GM18498 (cell line): ENCODE results near the gene CKAP4.

Source experiments
- ATAC-seq: cut with Tn5 transposase; IDR thresholded peaks from one replicate; pipeline ENCODE4 v1.9.1; 2021; ENCODE audit warnings: mild to moderate bottlenecking, moderate library complexity; ENCODE audit not compliant: unreplicated experiment

CKAP4 gene

DNA sequence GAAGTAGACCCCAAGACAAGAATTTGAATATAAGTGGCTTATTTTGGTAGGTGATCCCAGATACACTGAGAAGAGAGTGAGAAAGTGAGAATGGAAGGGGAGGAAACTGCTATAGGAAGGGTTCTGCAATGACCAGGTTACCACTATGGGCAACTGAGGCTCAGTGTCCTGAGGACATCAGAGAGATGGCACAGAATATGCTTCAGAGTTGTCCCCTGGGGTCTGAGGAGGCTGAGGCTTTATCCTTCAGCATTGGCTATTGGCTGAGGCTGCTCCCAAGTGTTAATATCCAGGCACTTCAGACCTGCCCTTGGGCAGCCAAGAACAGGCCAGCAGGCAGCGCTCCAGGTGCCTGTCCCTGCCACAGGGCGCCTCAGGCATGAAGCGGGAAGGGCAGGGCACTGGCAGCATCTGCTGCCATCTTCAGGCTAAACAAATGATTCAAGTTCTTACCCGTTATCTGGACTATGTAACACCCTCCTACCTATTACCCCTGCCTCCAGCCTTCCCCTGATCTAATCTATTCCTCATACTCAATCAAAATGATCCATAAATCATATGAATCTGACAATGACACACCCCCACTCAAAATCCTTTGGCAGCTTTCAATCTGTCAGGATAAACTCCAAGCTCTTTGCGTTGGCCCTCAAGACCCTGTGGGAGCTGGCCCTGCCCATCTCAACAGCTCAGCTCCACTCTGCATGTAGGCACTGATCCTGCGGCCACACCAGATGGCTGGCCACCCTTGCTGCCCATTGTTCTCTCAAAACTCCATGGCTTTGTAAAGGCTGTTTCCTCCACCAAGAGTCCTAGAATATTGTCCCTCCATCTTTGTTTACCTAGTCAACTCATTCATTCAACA is 42.4 kb downstream of the CKAP4 start:
- ATAC-seq = no peak

DNA sequence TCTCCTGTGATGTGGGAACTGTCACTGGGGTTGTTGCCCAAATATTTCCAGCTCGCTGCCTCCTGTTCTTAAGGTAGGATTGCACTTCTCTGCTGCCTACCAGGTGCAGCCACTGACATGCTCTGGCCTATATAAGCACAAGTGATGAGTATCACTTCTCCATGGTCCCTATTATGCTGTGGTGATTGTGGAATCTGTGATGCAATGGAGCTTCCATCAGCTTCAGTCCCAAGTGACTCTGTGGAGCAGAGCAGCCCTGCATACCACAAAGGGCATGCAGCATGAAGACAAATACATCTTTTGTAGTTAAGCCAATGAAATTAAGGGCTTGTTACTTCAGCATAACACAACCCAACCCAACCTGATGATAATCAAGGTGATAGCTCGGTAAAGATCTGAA is 43.5 kb downstream of the CKAP4 start:
- ATAC-seq = no peak

- no peak for ATAC-seq
Measured at GRCh38 chr12:106197906-106198623, 49.8 kb downstream of the CKAP4 start.

DNA sequence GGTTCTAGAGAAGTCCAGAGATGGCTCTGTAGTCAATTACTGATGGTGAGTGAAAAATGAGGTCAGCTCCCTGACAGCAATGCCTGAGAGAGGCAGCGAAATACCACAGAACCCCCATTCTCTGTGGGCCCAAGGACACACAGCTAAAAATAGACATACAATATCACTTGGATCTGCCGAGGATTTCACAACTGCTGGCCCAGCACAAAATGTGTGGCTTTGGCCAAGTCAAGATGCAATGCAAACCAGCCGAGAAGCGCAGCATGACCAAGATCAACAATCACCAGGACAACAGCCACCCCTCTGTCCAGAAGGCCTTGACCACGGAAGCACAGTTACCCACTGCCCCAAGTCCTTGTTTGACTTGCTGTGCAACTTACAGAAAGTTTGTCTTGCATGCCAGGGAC is 52.2 kb downstream of the CKAP4 start:
- no peak for ATAC-seq

DNA sequence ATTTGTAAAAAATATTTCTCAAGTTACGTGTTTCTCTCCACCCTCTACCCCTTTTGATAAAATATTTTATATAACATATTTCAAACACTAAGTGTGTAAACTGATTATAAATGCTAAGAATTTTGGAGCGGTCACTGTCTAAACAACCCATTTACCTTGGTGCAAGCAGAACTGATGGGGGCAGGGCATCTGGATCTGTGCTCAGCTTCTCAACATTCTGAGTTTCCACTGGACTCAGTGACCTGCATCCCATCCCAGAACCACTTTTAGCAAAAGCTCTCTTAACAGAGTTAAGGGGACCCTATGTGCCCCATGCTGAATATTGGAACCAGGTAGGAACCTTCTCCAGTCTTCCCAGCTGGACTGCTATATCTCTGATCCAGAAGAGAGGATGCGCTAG is 53.5 kb downstream of the CKAP4 start:
- no peak for ATAC-seq

DNA sequence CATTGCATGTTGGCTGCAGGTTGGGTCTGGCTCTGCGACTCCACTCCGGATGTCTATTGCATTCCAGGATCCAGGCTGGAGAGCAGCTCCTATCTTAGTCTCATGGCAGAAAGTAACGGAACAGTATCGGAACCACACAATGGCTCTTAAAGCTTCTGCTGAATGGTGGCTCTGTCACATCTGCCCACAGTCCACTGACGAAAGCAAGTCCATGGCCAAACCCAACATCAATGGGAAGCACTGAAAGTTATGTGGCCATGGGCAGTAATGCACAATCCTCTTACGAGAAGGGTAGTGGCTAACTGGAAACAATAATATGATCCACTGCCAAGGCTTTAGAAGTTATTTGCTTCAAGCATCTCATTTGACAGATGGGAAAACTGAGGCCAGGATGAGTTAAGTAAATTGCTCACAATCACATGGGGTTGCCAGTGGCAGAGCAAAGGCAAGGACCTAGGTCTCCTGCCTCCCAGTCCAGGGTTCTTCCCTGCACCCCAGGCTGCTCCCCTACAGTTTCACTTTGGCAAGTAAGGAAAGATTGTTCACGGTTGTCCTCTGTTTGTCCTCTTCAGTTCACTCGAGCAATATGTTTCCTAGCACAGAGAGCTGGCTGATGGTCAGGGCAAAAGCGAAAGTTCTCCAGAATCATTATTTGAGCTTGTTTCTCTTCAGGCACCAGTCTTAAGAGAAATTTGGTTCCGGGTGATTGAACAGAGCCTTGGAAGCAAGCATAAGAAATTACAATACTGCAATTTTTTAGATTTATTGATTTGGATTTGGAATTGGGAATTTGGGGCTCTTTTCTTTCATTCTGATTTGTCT is 54.2 kb downstream of the CKAP4 start:
- ATAC-seq = no peak

DNA sequence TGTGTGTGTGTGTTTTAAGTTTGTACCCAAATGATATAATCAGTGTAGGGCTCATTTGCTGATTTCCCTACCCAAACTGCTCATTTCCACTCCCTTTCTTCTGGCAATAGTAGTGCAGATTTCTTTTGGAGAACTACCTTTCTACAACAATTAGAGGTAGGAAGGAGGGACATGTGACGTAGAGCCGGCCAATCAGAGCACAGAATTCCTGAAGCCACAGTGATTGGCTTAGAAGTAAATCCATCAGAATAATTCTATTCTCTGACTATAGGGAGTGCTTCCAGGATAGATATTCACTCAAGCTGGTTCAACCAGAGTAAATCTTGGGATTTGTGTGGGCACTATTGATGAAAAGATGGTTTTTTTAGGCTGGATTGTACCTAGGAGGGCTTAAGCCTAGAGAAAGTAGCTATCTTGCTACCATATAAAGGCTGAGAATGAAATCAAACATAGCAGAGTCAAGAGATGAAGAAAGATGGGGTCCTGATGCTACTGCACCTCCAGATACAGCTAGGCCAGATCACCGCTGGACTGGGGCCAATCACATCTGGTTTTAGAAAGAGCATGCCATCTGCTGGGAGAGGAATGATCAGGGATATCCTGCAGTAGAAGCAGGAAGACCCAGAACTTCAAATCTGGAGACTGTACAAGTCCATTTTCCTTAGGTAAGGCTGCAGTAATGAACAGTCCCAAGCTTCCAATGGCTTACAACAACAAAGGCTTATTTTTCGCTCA is 55.0 kb downstream of the CKAP4 start:
- ATAC-seq = no peak

- ATAC-seq = no peak
Measured at GRCh38 chr12:106190581-106190980, 57.2 kb downstream of the CKAP4 start.

- ATAC-seq = no peak
Measured at GRCh38 chr12:106189341-106189740, 58.5 kb downstream of the CKAP4 start.

DNA sequence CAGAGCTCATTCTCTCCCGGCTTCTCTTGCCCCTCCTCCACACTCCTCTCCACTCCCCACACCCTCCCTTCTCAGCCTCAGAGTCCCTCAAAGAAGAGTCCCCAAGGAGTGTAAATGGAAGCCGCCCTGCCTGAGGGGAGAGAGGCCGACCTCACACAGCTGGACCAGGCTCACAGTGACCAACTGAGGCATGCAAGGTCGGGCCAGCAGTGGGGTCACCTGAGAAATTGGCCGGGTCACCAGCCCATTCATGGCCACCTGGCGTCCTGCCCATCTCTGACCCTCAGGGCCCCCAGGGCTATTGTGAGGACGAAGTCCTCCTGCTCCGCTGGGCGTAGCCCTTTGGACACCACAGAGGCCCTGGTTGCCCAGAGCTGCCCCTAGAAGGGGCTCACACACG is 59.6 kb downstream of the CKAP4 start:
- ATAC-seq = no peak
